Endothelial cell of hepatic sinusoid (primary cell): ENCODE results near the gene CYP20A1.

ENCODE experiments used
- in situ Hi-C: cut with HindIII; loops from 2 replicates; pipeline ENCODE4 v1.10.0; 2017; ENCODE audit warnings: low sequenced_read_pairs

The CYP20A1 gene

GRCh38 chr2:203352604-203353255 lies 113.9 kb downstream of the CYP20A1 start:
- in situ Hi-C loops: no loop called here

DNA sequence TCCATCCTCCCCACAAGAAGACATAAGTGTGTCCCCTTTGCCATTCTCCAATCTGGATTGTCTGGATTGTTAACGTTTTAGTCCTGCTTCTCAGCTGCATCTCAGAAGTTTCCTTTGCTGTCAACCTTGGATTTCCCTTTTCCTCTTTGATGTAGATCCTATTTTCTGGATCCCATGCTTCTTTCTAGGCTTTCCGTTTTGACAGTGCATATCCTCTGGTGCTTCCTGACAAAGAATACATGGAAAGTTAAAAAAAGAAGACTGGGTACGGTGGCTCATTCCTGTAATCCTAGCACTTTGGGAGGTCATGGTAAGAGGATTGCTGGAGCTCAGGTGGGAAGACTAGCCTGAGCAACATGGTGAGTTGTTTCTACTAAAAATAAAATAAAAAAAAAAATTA lies 116.1 kb downstream of the CYP20A1 start:
- in situ Hi-C loops: no loop called here
